Measurements from ENCODE around the gene RPRD1A. TPM values are rescaled to one million over a fixed set of nuclear protein-coding genes. Genes with fewer than 3 reads are reported as not detected.
A peak's percentile ranks its signal among the peaks of the same experiment; 100 is the strongest.

Gene RPRD1A
- total RNA-seq, 1 donor from 2014 or later: 52.4 TPM

GRCh38 chr18:35962320-35962719 lies 105.0 kb downstream of the RPRD1A start:
- Mint-ChIP-seq H3K27ac (no peak overlapping the region), H3K4me1 (ENCODE audit: unreplicated experiment) (no peaks in the 10 kb centered on the region), H3K36me3 (no peaks in the 10 kb centered on the region), H3K27me3 (peaks cover 8% of the 10 kb centered on the region), H3K9me3 (peaks cover 6% of the 10 kb centered on the region), H3K4me3 (no peak overlapping the region)
- no peak for DNase-seq (ENCODE audit: extremely low spot score, unreplicated experiment)
- TF ChIP-seq CTCF (conservative IDR thresholded peaks at IDR 0.05): no peak

GRCh38 chr18:35956226-35956625 lies 111.1 kb downstream of the RPRD1A start:
- Mint-ChIP-seq H3K36me3 (no peaks in the 10 kb centered on the region), H3K9me3 (no peaks in the 10 kb centered on the region), H3K4me3 (no peak overlapping the region), H3K4me1 (ENCODE audit: unreplicated experiment) (no peaks in the 10 kb centered on the region), H3K27ac (no peak overlapping the region), H3K27me3 (peaks cover 6% of the 10 kb centered on the region)
- no peak for DNase-seq (ENCODE audit: extremely low spot score, unreplicated experiment)
- TF ChIP-seq CTCF (conservative IDR thresholded peaks at IDR 0.05): no peak

GRCh38 chr18:35953688-35954087 lies 113.7 kb downstream of the RPRD1A start:
- peaks cover 10% of the 10 kb centered on the region for H3K4me1 Mint-ChIP-seq (ENCODE audit: unreplicated experiment)

GRCh38 chr18:35950628-35950982 lies 116.8 kb downstream of the RPRD1A start:
- TF ChIP-seq CTCF (conservative IDR thresholded peaks at IDR 0.05): peak; percentile 39
- Mint-ChIP-seq H3K9me3 (no peaks in the 10 kb centered on the region), H3K4me3 (peak overlapping the region; percentile 91), H3K4me1 (ENCODE audit: unreplicated experiment) (peaks cover 10% of the 10 kb centered on the region), H3K36me3 (no peaks in the 10 kb centered on the region), H3K27ac (no peak overlapping the region), H3K27me3 (peaks cover 16% of the 10 kb centered on the region)
- no peak for DNase-seq (ENCODE audit: extremely low spot score, unreplicated experiment)

More at GRCh38 chr18:35953688-35954087, 113.7 kb downstream of the RPRD1A start:
- H3K36me3 Mint-ChIP-seq: no peaks in the 10 kb centered on the region
- H3K9me3 Mint-ChIP-seq: no peaks in the 10 kb centered on the region
- no peak overlapping the region for H3K4me3 Mint-ChIP-seq
- no peak overlapping the region for H3K27ac Mint-ChIP-seq
- peaks cover 17% of the 10 kb centered on the region for H3K27me3 Mint-ChIP-seq
- no peak for DNase-seq (ENCODE audit: extremely low spot score, unreplicated experiment)
- no peak for TF ChIP-seq CTCF (conservative IDR thresholded peaks at IDR 0.05)

GRCh38 chr18:35949903-35950627 lies 117.3 kb downstream of the RPRD1A start:
- Mint-ChIP-seq H3K27ac (no peak overlapping the region), H3K27me3 (peaks cover 16% of the 10 kb centered on the region), H3K4me3 (peak overlapping the region; percentile 91), H3K36me3 (no peaks in the 10 kb centered on the region), H3K4me1 (ENCODE audit: unreplicated experiment) (peaks cover 10% of the 10 kb centered on the region), H3K9me3 (no peaks in the 10 kb centered on the region)
- peak; percentile 97 for TF ChIP-seq CTCF (conservative IDR thresholded peaks at IDR 0.05)
- peak; percentile 74 for DNase-seq (ENCODE audit: extremely low spot score, unreplicated experiment)
